GM12878 (cell line): Measurements from ENCODE around the gene UBE2F. TPM values are rescaled to one million over a fixed set of nuclear protein-coding genes. Genes with fewer than 3 reads are reported as not detected.

Source experiments
- ATAC-seq: fragments of 200-7000 bp; cut with Tn5 transposase; 3 replicates; pipeline ENCODE4 v1.9.1; 2020; ENCODE audit warnings: mild to moderate bottlenecking, moderate library complexity
- BruUV-seq: library from RNA; stranded (reverse); fragments of 400-500 nt; replicated peaks from 2 replicates; lab custom pipeline; 2021; lab: Mats Ljungman, UMichigan
- CTCF ChIA-PET: fragments of 300-600 bp; sonication (Branson Sonifier 250); formaldehyde crosslinking; extraction: SDS; loops from one replicate; lab custom pipeline; 2021; ENCODE audit warnings: inconsistent platforms; lab: Yijun Ruan, JAX
- POLR2A ChIA-PET: fragments of 350-600 bp; formaldehyde crosslinking; extraction: SDS; loops from one replicate; lab custom pipeline; 2021; ENCODE audit warnings: inconsistent platforms; lab: Charles Lee
- RAD21 ChIA-PET: fragments of 300-600 bp; sonication (Branson Sonifier 250); formaldehyde crosslinking; loops from one replicate; lab custom pipeline; 2023; ENCODE audit warnings: antibody characterized with exemption; ENCODE audit not compliant: unreplicated experiment; lab: Charles Lee
- SMC1A ChIA-PET: fragments of 300-600 bp; sonication (Branson Sonifier 250); formaldehyde crosslinking; loops from one replicate; lab custom pipeline; 2023; ENCODE audit not compliant: unreplicated experiment, uncharacterized antibody; lab: Charles Lee
- DNase-seq: peaks from one replicate; pipeline ENCODE4 v3.0.0-alpha.2; 2011; ENCODE audit warnings: low read depth, low spot score
- FAIRE-seq: peaks from 3 replicates; lab custom pipeline; 2011; peaks lifted over from hg19 to GRCh38; lab: Jason Lieb, UNC
- H2AFZ ChIP-seq: 2 replicates; pipeline ENCODE4 v1.6.0; 2011; ENCODE audit warnings: low read depth, low read length, control low read depth; ENCODE audit not compliant: control insufficient read depth
- H3K27ac ChIP-seq: 2 replicates; pipeline ENCODE4 v1.5.1; 2011; ENCODE audit warnings: control low read depth; ENCODE audit not compliant: control insufficient read depth, insufficient read depth
- H3K27me3 ChIP-seq, 2 experiments: replicated peaks in 1 of 2; 2 replicates each; pipeline versions ENCODE4 v1.6.0 to v1.6.1; 2011; ENCODE audit warnings: low read length in 1 of 2; ENCODE audit not compliant: control insufficient read depth in 2 of 2, insufficient read depth in 2 of 2
- H3K36me3 ChIP-seq, 2 experiments: 2 replicates each; pipeline ENCODE4 v1.5.1; 2011; ENCODE audit warnings: low read length in 1 of 2; ENCODE audit not compliant: control insufficient read depth in 2 of 2, insufficient read depth in 2 of 2
- H3K4me1 ChIP-seq: 2 replicates; pipeline ENCODE4 v1.6.1; 2011; ENCODE audit warnings: mild to moderate bottlenecking, low read length, moderate library complexity, mixed read lengths; ENCODE audit not compliant: control insufficient read depth, insufficient read depth
- H3K4me2 ChIP-seq: 2 replicates; pipeline ENCODE4 v1.6.0; 2011; ENCODE audit warnings: control low read depth; ENCODE audit not compliant: control insufficient read depth, insufficient read depth
- H3K4me3 ChIP-seq: fragments of 200-600 bp; sonication (generic); 2 replicates; pipeline ENCODE4 v1.5.1; 2016
- H3K79me2 ChIP-seq: 2 replicates; pipeline ENCODE4 v1.6.0; 2011; ENCODE audit warnings: low read length; ENCODE audit not compliant: control insufficient read depth, insufficient read depth
- H3K9ac ChIP-seq: 2 replicates; pipeline ENCODE4 v1.8.0; 2011; ENCODE audit warnings: low read length, control low read depth, mixed read lengths; ENCODE audit not compliant: control insufficient read depth, insufficient read depth
- H3K9me3 ChIP-seq: replicated peaks from 3 replicates; pipeline ENCODE4 v1.5.1; 2011; ENCODE audit warnings: mild to moderate bottlenecking, low read length; ENCODE audit not compliant: control insufficient read depth, insufficient read depth
- H4K20me1 ChIP-seq: 2 replicates; pipeline ENCODE4 v1.6.0; 2011; ENCODE audit not compliant: control insufficient read depth, insufficient read depth
- CEBPB ChIP-seq, 2 experiments: fragments of 150-350 bp in 1 of 2; IDR thresholded peaks; 2 replicates each; pipeline ENCODE4 v1.6.1; 2012 to 2014; ENCODE audit warnings: low read depth in 2 of 2, low read length in 2 of 2, borderline replicate concordance in 1 of 2, inconsistent platforms in 1 of 2
- MLLT1 ChIP-seq: fragments of 450-650 bp; IDR thresholded peaks from 2 replicates; pipeline ENCODE4 v1.6.1; 2016; ENCODE audit warnings: mild to moderate bottlenecking
- NFYA ChIP-seq: IDR thresholded peaks from 2 replicates; pipeline ENCODE4 v1.6.1; 2011; ENCODE audit warnings: low read depth, mild to moderate bottlenecking, low read length, improper control_type of control experiment, borderline replicate concordance
- NRF1 ChIP-seq: conservative IDR thresholded peaks from 2 replicates; pipeline ENCODE4 v1.6.1; 2011; ENCODE audit warnings: mild to moderate bottlenecking, low read depth, low read length, improper control_type of control experiment
- RBBP5 ChIP-seq: fragments of 200-600 bp; sonication (generic); conservative IDR thresholded peaks from 2 replicates; pipeline ENCODE4 v1.6.1; 2016
- SIX5 ChIP-seq: IDR thresholded peaks from 2 replicates; pipeline ENCODE4 v1.6.1; 2011; ENCODE audit warnings: mild to moderate bottlenecking, low read depth, low read length, moderate library complexity; ENCODE audit not compliant: severe bottlenecking
- SMAD5 ChIP-seq: IDR thresholded peaks from 2 replicates; pipeline ENCODE4 v1.6.1; 2016; ENCODE audit warnings: antibody characterized with exemption, low read depth
- ZSCAN29 ChIP-seq: fragments of 450-650 bp; IDR thresholded peaks from 2 replicates; pipeline ENCODE4 v1.6.1; 2017; ENCODE audit warnings: mild to moderate bottlenecking, moderate library complexity
- WGBS: methylation state at CpG from one replicate; pipeline ENCODE4 v1.1.6; 2016; ENCODE audit warnings: low lambda C conversion rate; ENCODE audit not compliant: insufficient replicate concordance, insufficient coverage; ENCODE audit errors: missing lambda C conversion rate; 5-methylcytosine and 5-hydroxymethylcytosine counted together
- in situ Hi-C: fragments of 300-500 bp; cut with MboI; formaldehyde crosslinking; loops from 9 replicates; pipeline ENCODE4 v1.14.3; 2018; ENCODE audit warnings: mixed read lengths
- intact Hi-C: fragments of 100-400 bp; cut with micrococcal nuclease; formaldehyde crosslinking; loops from one replicate; pipeline ENCODE4 v1.14.2; 2022; ENCODE audit not compliant: unreplicated experiment
- polyA plus RNA-seq, 11 experiments: library from polyadenylated mRNA; depleted of rRNA in 4 of 11; unstranded in 6 of 11; stranded (reverse) in 5 of 11; fragments of >200 nt; fragmentation: Nextera tagmentation in 4 of 11; fragmentation: Illumina TruSeq in 1 of 11; extraction: Ambion mirVana in 4 of 11; extraction: Trizol in 1 of 11; gene quantifications; 1 replicate in 1 of 11; 2 replicates in 10 of 11; pipeline versions ENCODE4 v1.2.1 to v1.2.3, GENCODE V29; 2011 to 2016; ENCODE audit warnings: inconsistent platforms in 2 of 11, missing spikeins in 2 of 11, low read depth in 1 of 11
- total RNA-seq, 4 experiments: library from RNA; depleted of rRNA in 3 of 4; stranded (reverse); fragments of >200 nt in 3 of 4; fragmentation: Illumina TruSeq in 1 of 4; extraction: Trizol in 1 of 4; gene quantifications; 2 replicates each; pipeline versions ENCODE4 v1.2.1 to v1.2.3, GENCODE V29; 2013 to 2021
- TF ChIP-seq, protein P1 (sequence below): fragments of 450-650 bp; formaldehyde crosslinking; IDR thresholded peaks from 2 replicates; pipeline ENCODE4 v1.4.0; 2020; ENCODE audit warnings: mild to moderate bottlenecking, moderate library complexity

UBE2F gene
- total and polyA plus RNA-seq, 10 of the 15 experiments (the other 5 are each of a cell fraction or from before 2014, with no cell fraction given) = 12.3 to 64.4 (median 31.5) TPM

- no peak overlapping the region for H2AFZ ChIP-seq
- H3K36me3 ChIP-seq = no peaks in the 10 kb centered on the region
- no peaks in the 10 kb centered on the region; the same call in 2 of the 3 replicates for H3K9me3 ChIP-seq
- no peaks in the 10 kb centered on the region for H3K79me2 ChIP-seq
- intact Hi-C loops (no loop called here), in situ Hi-C loops (no loop called here)
- H4K20me1 ChIP-seq = no peaks in the 10 kb centered on the region
- no peak overlapping the region for H3K9ac ChIP-seq
- CTCF ChIA-PET = no interaction called here
- POLR2A ChIA-PET = no interaction called here
- SMC1A ChIA-PET = interaction anchor here (1.4 kb wide), 1 partner anchor 9 kb away, joined by 4 read pairs; no protein-coding TSS in a partner anchor
- no peaks in the 10 kb centered on the region for H3K4me1 ChIP-seq
- DNase-seq (no peak), ATAC-seq (no peak), FAIRE-seq (no peak)
- no peak overlapping the region for H3K4me3 ChIP-seq
- RAD21 ChIA-PET = no interaction called here
- no peak overlapping the region for H3K4me2 ChIP-seq
- no TSS peak for BruUV-seq
- TF ChIP-seq NRF1 (no peak), ZSCAN29 (no peak), CEBPB (IDR thresholded peaks at IDR 0.05; ENCODE audit: borderline replicate concordance in 1 of 2, low read depth in 2 of 2, low read length in 2 of 2) (no peak), SMAD5 (no peak), RBBP5 (no peak), MLLT1 (no peak), NFYA (no peak), SIX5 (no peak)
- TF ChIP-seq, protein P1, sequence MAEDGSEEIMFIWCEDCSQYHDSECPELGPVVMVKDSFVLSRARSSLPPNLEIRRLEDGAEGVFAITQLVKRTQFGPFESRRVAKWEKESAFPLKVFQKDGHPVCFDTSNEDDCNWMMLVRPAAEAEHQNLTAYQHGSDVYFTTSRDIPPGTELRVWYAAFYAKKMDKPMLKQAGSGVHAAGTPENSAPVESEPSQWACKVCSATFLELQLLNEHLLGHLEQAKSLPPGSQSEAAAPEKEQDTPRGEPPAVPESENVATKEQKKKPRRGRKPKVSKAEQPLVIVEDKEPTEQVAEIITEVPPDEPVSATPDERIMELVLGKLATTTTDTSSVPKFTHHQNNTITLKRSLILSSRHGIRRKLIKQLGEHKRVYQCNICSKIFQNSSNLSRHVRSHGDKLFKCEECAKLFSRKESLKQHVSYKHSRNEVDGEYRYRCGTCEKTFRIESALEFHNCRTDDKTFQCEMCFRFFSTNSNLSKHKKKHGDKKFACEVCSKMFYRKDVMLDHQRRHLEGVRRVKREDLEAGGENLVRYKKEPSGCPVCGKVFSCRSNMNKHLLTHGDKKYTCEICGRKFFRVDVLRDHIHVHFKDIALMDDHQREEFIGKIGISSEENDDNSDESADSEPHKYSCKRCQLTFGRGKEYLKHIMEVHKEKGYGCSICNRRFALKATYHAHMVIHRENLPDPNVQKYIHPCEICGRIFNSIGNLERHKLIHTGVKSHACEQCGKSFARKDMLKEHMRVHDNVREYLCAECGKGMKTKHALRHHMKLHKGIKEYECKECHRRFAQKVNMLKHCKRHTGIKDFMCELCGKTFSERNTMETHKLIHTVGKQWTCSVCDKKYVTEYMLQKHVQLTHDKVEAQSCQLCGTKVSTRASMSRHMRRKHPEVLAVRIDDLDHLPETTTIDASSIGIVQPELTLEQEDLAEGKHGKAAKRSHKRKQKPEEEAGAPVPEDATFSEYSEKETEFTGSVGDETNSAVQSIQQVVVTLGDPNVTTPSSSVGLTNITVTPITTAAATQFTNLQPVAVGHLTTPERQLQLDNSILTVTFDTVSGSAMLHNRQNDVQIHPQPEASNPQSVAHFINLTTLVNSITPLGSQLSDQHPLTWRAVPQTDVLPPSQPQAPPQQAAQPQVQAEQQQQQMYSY = no peak
- no peak overlapping the region for H3K27ac ChIP-seq
- 21% methylated on average over 14 of the region's 23 CpGs for WGBS
- H3K27me3 ChIP-seq = no peaks in the 10 kb centered on the region; a peak in 3 of 4 replicates
Measured at GRCh38 chr2:237956402-237956736, 10.4 kb upstream of the UBE2F start.
